Stimulated activated CD8-positive, alpha-beta memory T cell treated with anti-CD3 and anti-CD28 coated beads, Interleukin-12 subunit alpha, Interleukin-12 subunit beta, amount 100 ng/mL, for 4 hours (primary cell): ENCODE measurements around the gene RUFY3.
"Not testable (repeated sequence)": the region's sequence is repeated elsewhere in the genome, so short reads cannot be mapped to it uniquely, and the experiment has no call there.

Source experiments
- DNase-seq: peaks from one replicate; pipeline ENCODE4 v3.0.0-alpha.2; 2020; ENCODE audit warnings: low read depth

RUFY3 gene

GRCh38 chr4:70735915-70736314 is 14.2 kb downstream of the RUFY3 start:
- DNase-seq, result not testable (repeated sequence)

- no peak for DNase-seq
Observed at GRCh38 chr4:70737006-70737405, 15.2 kb downstream of the RUFY3 start.

- no peak for DNase-seq
Observed at GRCh38 chr4:70737409-70737808, 15.6 kb downstream of the RUFY3 start.

GRCh38 chr4:70739496-70740337 is 18.0 kb downstream of the RUFY3 start:
- no peak for DNase-seq

GRCh38 chr4:70741867-70742658 is 20.3 kb downstream of the RUFY3 start:
- DNase-seq, result no peak

- no peak for DNase-seq
Observed at GRCh38 chr4:70743731-70744130, 22.0 kb downstream of the RUFY3 start.

GRCh38 chr4:70746179-70746839 is 24.5 kb downstream of the RUFY3 start:
- DNase-seq, result no peak

GRCh38 chr4:70747874-70748273 is 26.1 kb downstream of the RUFY3 start:
- no peak for DNase-seq

- DNase-seq, result no peak
Observed at GRCh38 chr4:70749313-70749712, 27.5 kb downstream of the RUFY3 start.

GRCh38 chr4:70752236-70752635 is 30.5 kb downstream of the RUFY3 start:
- no peak for DNase-seq

GRCh38 chr4:70753630-70754029 is 31.9 kb downstream of the RUFY3 start:
- DNase-seq, result no peak

GRCh38 chr4:70754470-70754869 is 32.7 kb downstream of the RUFY3 start:
- DNase-seq, result no peak

GRCh38 chr4:70754990-70755688 is 33.4 kb downstream of the RUFY3 start:
- DNase-seq, result no peak

GRCh38 chr4:70759126-70759525 is 37.4 kb downstream of the RUFY3 start:
- no peak for DNase-seq

GRCh38 chr4:70759627-70760026 is 37.9 kb downstream of the RUFY3 start:
- DNase-seq, result no peak

GRCh38 chr4:70760662-70761061 is 38.9 kb downstream of the RUFY3 start:
- no peak for DNase-seq

GRCh38 chr4:70761276-70761816 is 39.6 kb downstream of the RUFY3 start:
- no peak for DNase-seq

GRCh38 chr4:70765368-70765767 is 43.6 kb downstream of the RUFY3 start:
- DNase-seq, result no peak

GRCh38 chr4:70768301-70768948 is 46.7 kb downstream of the RUFY3 start:
- no peak for DNase-seq

GRCh38 chr4:70769396-70769795 is 47.6 kb downstream of the RUFY3 start:
- not testable (repeated sequence) for DNase-seq

- DNase-seq, result no peak
Observed at GRCh38 chr4:70772929-70773555, 51.3 kb downstream of the RUFY3 start.
